ENCODE measurements around the gene SAMD8. TPM values are rescaled to one million over a fixed set of nuclear protein-coding genes. Genes with fewer than 3 reads are reported as not detected.

The SAMD8 gene
- total RNA-seq, 1 donor from 2014 or later, result 21.9 TPM

GRCh38 chr10:75081379-75081778, 30.1 kb upstream of the SAMD8 start:
- intact Hi-C loops (cut with DNase I), result no loop called here
- DNase-seq (ENCODE audit: missing footprints) (no peak), ATAC-seq (no peak)

DNA sequence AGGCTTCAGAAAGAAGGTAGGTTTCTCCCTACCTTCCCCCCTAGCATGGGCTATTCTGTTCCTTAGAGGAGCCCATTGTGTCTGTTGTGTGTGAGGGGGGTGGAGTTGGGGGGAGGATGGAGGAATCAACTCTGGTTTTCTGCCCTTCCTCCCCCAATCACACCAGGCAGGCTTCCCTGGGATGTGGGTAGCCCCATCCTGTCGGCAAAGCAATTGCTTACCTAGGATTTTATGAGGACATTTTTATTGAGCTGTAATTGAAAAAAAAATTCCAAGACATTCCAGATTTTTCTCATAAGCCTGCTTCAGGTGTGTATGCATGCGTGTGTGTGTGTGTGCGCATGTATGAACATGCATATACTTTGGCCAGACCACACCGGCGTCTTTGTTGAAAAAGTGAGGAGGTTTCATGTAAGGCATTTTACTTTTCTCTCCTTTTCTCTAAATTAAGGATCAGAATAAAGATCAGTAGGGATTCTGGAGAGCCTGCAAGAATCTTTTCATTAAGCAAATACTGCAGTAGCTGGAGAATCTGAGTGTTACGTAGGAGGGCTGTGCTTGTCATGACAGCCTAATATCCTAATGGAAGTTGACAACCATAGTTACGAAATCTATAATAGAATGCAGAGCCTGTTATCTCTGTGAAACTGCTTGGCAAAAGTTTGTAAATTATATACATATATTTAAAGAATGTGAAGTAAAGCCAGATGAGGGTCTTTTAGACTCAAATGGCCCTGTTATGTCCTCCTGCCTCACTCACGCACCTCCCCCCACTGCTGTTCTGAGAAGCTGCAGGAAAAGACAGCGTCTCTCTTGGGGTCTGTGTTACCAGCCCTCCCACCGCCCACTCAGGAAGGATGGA, 27.3 kb upstream of the SAMD8 start:
- intact Hi-C loops (cut with DNase I), result no loop called here
- no peak for ATAC-seq
- no peak for DNase-seq (ENCODE audit: missing footprints)

- ATAC-seq, result no peak
- no peak for DNase-seq (ENCODE audit: missing footprints)
- intact Hi-C loops (cut with DNase I), result no loop called here
Measured at GRCh38 chr10:75084834-75085384, 26.5 kb upstream of the SAMD8 start.

DNA sequence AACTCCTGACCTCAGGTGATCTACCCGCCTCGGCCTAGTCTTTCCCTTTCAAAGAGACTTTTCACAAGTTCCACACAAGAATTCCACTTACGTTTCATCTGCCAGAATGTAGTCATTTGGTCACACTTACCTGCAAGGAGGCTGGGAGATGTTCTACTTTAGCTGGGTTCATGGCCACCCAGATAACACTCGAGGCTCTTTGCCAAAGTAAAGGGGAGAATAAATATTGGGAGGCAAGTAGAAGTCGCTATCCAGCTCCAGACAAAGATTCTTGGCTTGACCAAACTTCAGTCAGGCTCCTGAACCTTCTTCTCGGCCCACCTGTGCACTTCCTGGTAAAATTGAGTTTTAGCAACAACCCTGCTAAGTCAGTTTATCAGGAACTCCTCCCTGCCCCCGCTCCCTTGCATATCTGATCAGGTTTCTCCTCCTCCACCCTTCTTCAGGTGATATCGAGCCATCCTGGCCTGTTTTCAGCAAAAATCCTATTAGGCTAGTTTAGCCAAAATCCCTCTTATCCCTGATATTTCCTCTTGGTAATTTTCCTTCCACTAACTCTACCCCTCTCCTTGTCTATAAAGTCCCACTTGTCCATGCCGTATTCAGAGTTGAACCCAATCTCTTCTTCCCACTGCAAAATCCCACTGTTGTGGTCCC, 25.1 kb upstream of the SAMD8 start:
- ATAC-seq, result no peak
- intact Hi-C loops (cut with DNase I), result no loop called here
- DNase-seq (ENCODE audit: missing footprints), result no peak

- DNase-seq (ENCODE audit: missing footprints) (no peak), ATAC-seq (no peak)
- intact Hi-C loops (cut with DNase I), result no loop called here
Measured at GRCh38 chr10:75088640-75089039, 22.8 kb upstream of the SAMD8 start.

DNA sequence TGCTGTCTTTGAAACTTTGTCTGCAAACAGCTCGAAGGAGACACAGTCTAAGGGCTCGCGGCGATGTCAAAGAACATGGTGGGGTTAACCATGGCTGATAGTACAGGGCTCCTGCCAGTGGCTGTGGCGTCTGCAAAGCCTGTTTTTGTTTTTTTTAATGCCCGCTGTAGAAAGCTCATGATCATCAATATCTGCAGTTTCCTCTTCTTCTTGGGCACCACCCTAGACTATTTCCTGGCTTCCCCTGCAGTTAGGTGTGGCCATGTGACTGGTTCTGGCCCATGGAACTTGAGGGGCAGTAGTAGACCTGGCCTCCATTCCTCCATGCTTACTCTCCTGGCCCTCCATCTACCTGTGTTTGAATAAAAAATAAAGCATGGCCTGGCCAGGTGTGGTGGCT, 21.8 kb upstream of the SAMD8 start:
- ATAC-seq, result no peak
- intact Hi-C loops (cut with DNase I), result loop anchor here (10.0 kb wide), 1 partner anchor 55 kb away; no protein-coding TSS in a partner anchor
- DNase-seq (ENCODE audit: missing footprints), result no peak

- ATAC-seq, result no peak
- DNase-seq (ENCODE audit: missing footprints), result no peak
- intact Hi-C loops (cut with DNase I), result loop anchor here (10.0 kb wide), 1 partner anchor 56 kb away; no protein-coding TSS in a partner anchor
Measured at GRCh38 chr10:75091146-75091545, 20.3 kb upstream of the SAMD8 start.

DNA sequence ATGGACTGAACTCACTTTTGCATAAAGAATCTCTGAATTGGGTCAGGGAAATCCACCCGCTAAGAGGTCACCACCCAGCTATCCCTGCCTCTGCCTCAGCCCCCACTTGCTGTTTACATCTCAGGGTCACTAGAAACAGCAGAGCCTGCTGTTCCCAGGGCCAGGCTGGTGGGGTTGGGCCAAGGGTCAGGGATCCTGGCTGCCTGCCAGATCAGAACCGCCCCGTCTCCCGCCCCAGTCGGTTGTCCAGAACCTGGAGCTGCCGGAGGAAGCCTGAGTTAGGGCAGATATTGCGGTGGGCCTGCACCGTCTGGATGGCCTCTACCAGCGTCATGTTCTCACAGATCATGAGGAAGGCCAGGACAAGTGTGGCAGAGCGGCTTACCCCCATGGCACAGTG, 17.0 kb upstream of the SAMD8 start:
- ATAC-seq (no peak), DNase-seq (ENCODE audit: missing footprints) (no peak)
- intact Hi-C loops (cut with DNase I), result loop anchor here (10.0 kb wide), 1 partner anchor 60 kb away; no protein-coding TSS in a partner anchor

DNA sequence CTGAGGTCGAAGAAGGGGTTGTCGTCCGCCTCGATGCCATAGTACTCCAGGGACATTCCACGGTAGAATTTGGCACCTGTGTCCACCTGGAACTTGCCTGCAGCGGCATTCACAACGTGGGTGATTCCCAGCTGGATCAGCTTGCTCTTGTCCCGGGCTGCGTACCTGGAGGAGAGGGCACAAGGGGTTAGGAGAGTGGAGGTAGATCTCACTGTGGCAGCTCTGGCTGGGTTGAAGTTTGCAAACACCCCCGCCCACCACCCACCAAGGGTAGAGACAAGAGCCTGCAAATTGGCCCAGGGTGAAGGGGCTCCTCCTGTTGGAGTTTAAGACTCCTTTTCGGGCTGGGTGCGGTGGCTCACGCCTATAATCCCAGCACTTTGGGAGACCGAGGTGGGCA, 15.8 kb upstream of the SAMD8 start:
- DNase-seq (ENCODE audit: missing footprints) (no peak), ATAC-seq (no peak)
- intact Hi-C loops (cut with DNase I), result loop anchor here (10.0 kb wide), 1 partner anchor 61 kb away; no protein-coding TSS in a partner anchor

DNA sequence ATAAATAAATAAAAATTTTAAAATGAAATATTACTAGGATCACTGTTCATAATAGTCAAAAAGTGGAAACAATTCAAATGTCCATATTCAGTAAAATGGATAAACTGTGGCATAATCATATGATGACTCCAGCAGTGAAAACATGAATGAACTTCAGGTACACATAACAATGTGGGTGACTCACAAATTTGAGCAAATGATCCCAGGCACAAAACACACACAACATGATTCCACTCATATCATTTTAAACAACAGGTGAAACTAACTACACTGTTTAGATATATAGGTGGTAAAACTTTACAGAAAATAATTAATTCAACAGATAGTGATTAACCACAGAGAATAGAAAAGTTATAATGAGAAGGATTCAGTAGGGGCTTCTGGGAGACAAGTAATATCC, 14.7 kb upstream of the SAMD8 start:
- DNase-seq (ENCODE audit: missing footprints) (no peak), ATAC-seq (no peak)
- intact Hi-C loops (cut with DNase I), result loop anchor here (10.0 kb wide), 1 partner anchor 62 kb away; no protein-coding TSS in a partner anchor

GRCh38 chr10:75097666-75098285, 13.7 kb upstream of the SAMD8 start:
- intact Hi-C loops (cut with DNase I), result loop anchor here (10.0 kb wide), 1 partner anchor 63 kb away; no protein-coding TSS in a partner anchor
- ATAC-seq (no peak), DNase-seq (ENCODE audit: missing footprints) (no peak)

DNA sequence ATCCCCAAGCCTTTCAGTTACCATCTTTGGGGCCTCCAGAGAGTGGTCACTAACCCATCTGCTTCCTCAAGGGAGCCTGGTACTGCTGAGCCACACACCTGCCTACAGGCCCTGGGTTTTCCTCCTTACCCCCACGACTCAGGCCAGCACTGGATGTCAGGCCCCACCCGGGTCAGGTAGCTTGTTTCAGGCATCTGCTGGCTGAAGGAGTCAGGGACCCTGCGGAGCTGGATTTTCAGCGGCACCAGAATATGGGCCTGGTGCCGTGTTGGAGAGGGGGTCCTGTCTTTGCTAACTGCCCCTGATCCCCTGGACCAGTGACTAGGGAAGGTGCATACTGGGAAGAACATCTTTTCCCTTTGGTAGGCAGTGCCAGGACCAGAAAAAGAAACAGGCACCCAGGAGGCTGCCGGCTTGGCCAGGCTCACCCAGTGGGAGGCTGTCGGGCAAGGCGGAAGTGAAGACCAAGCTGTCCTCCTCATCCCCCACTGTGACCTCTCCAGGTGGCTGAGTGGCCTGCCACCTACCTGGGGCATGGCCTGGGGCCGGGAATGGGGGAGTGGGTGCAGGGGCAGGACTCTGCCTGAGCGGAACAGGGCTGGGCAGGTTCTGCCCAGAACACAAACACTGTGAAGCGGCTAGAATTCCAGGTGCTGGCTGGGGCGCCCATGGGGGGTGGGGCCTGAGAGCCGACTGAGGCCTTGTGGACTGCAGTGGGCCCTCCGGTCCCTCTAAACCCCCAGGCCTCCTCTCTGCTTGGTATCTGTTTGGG, 12.4 kb upstream of the SAMD8 start:
- ATAC-seq (no peak), DNase-seq (ENCODE audit: missing footprints) (no peak)
- intact Hi-C loops (cut with DNase I), result loop anchor here (10.0 kb wide), 1 partner anchor 64 kb away; no protein-coding TSS in a partner anchor

- ATAC-seq (peak; percentile 83), DNase-seq (ENCODE audit: missing footprints) (peak; percentile 91)
- intact Hi-C loops (cut with DNase I), result loop anchor here (2.0 to 10.0 kb wide), 3 partner anchors 65 to 855 kb away; no protein-coding TSS in a partner anchor
Measured at GRCh38 chr10:75099952-75100763, 11.3 kb upstream of the SAMD8 start.

DNA sequence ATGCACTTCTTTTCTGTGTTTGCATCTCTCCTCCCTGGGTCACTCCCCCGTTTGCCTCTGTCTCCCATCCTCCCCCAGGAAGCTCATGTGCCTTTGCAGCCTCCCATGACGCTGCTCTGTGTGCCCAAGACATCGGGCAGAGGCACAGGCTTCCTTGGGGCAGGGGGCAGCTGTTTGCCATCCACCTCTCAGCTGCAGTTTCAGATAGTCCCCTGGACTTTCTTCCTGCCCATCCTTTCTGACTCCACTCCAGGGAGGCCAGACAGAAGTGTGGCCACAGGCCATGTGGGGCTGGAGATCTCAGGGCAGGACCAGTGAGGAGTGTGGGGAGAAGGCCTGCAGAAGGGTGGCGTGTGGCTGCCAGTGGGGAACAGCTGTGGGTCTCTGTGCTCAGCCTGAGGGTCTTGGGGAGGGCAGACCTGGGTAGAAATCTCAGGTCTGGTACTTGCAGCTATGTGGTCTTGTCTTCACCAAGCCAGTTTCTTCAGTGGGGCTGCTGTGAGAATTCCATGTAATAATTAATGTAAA, 10.6 kb upstream of the SAMD8 start:
- DNase-seq (ENCODE audit: missing footprints) (no peak), ATAC-seq (no peak)
- intact Hi-C loops (cut with DNase I), result loop anchor here (2.0 kb wide), 2 partner anchors 834 to 856 kb away; no protein-coding TSS in a partner anchor

DNA sequence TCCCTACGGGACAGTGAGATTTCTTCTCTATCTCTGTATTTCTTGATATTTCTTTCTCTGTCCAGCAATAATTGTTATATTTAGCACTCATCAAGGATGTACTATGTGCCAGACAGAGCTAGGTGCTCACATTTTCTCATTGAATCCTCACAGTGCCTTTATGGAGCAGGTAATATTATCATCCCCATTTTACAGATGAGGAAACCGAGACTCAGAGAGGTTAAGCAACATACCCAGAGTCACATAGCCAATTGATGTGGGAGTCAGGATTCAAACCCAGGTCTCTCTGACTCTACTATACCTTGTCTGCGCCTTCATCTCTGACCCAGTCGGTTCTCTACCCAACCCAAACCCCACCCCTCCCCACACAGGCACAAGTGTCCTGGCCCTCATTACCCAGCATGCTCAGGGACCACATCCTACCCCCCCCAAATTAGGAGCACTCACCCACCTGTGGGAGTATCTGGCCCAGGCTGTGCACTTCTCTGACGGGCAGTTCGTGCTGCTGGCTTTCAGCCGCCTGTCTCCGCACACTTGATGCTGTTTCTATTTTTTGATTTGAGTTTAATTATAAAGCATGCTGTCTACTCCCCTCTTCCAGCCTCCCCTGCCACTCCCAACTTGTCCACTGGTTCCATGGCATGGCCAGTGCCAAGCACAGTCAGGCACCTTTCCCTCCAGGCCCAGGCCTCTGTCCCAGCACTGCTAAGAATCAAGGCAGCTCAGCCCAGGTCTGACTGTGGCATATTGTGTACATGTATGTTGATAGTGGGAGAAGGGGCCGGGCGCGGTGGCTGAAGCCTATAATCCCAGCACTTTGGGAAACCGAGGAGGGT, 9.8 kb upstream of the SAMD8 start:
- DNase-seq (ENCODE audit: missing footprints), result no peak
- peak; percentile 59 for ATAC-seq

More for the DNA sequence above, 9.8 kb upstream of the SAMD8 start:
- intact Hi-C loops (cut with DNase I), result loop anchor here (2.0 kb wide), 2 partner anchors 835 to 857 kb away; no protein-coding TSS in a partner anchor

Measured in Right ventricle myocardium inferior (tissue), 1 donor.